GM20000 (cell line): Measurements from ENCODE around the gene QRFPR.

Experiments
- DNase-seq: peaks from one replicate; pipeline ENCODE4 v3.0.0; 2012; ENCODE audit warnings: low spot score
- TF ChIP-seq, protein P1 (sequence below): IDR thresholded peaks from 2 replicates; pipeline ENCODE4 v1.5.1; 2012; ENCODE audit warnings: mild to moderate bottlenecking, control low read depth; ENCODE audit errors: extremely low read depth, missing control alignments

QRFPR gene

DNA sequence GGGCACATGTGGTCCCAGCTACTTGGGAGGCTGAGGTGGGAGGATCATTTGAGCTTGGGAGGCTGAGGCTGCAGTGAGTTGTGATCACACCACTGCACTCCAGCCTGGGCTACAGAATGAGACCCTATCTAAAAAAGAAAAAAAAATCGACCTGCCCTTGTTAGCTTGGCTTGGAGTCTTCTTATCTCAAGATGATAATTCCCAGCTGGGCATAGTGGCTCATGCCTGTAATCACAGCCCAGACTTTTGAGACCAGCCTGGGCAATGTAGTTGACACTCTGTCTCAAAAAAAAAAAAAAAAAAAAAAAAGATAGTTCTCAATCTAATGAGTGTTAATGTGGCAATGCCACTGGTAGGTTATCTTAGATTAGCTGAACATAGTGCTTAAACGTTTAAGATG is 41.0 kb downstream of the QRFPR start:
- DNase-seq: no peak
- TF ChIP-seq, protein P1, sequence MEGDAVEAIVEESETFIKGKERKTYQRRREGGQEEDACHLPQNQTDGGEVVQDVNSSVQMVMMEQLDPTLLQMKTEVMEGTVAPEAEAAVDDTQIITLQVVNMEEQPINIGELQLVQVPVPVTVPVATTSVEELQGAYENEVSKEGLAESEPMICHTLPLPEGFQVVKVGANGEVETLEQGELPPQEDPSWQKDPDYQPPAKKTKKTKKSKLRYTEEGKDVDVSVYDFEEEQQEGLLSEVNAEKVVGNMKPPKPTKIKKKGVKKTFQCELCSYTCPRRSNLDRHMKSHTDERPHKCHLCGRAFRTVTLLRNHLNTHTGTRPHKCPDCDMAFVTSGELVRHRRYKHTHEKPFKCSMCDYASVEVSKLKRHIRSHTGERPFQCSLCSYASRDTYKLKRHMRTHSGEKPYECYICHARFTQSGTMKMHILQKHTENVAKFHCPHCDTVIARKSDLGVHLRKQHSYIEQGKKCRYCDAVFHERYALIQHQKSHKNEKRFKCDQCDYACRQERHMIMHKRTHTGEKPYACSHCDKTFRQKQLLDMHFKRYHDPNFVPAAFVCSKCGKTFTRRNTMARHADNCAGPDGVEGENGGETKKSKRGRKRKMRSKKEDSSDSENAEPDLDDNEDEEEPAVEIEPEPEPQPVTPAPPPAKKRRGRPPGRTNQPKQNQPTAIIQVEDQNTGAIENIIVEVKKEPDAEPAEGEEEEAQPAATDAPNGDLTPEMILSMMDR: no peak

DNA sequence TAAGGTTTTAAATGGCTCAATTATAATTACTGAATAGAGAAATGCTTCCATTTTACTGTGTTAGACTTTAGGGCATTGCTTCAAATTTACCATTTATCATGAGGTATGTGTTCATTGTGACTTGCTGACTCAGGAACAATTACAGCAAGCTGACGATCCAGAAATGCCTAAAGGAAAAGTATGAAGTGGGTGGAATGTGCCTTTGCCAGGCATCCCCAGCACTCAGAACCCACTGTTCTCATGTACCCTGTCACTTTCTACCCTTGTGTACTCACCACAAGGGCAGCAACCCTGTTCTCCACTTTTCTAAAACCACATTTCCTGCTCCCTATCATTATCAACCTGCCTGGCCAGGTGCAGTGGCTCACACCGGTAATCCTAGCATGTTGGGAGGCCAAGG is 41.5 kb downstream of the QRFPR start:
- DNase-seq: no peak
- TF ChIP-seq, protein P1: no peak

DNA sequence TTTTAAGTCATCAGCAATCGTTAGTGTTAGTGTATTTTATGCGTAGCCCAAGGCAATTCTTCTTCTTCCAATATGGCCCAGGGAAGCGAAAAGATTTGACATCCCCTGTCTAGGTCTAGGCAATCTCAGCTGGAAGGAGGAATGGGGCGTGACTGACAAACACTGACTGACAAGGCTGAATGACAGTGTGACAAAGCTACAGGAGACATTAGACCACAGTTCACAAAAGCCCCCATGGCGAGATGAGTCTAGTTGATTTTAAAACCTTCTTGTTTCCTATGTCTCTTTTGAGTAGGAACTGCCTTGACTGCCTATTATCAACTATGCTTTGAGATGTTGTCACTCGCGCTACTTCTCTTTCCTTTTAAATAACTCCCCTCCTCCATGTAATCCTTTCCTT is 42.3 kb downstream of the QRFPR start:
- TF ChIP-seq, protein P1: no peak
- no peak for DNase-seq

DNA sequence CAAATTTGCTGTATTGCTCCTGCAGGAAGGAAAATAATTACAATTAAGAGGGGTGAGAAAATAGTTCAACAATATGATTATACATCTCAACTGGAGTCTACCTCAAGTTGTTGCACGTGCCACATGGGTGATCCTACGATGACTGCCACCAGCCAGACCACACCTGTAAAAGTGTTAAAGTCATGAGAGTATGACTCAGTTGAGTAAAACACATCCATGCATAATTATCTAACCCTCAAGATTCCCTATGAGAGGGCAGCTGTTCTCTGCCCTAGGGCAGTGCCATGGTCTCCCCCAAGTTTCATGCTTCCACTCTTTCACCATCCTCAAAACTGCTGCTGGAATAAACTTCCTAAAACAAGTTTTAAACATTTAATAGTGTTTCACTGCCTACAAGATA is 44.1 kb downstream of the QRFPR start:
- DNase-seq: no peak
- TF ChIP-seq, protein P1: no peak

DNA sequence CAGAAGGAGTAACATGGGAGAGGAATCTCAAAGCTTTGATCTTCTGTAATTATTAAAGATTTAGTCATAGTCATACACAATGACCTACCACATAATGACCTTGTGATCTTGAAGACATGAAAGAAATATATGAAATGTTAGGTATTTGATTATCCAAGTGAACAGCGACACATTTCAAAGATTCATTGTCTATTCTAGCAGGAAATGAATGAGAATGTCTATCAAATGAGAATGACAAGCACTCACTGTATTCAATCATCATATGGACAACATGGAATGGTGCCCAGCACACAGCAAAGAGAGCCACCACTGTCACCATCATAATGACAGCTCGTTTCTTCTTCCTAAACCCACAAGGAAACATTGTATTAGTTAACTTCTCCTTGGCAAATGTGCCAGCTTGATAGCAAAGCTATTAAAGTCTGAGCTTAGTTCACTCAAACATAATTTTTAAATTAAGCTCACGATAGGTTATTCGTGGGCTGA is 50.6 kb downstream of the QRFPR start:
- TF ChIP-seq, protein P1: no peak
- no peak for DNase-seq

DNA sequence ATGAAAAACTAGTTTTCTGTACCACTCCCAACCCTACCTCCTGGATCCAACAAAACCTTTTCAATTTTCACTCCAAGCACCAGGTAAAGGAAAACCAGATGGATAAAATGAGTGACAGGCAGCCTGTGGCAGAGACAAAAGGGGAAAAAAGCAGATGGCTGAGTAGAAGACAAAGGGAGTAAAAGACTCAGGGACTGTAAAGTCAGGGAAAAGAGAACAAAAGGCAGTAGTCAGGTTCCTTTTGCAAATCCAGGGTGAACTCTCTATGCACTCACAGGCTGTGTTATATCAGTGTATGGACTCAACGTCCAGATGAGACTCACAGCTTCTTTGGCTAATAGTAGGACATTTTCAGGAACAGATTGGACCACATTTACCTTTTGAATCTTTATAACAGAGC is 54.2 kb downstream of the QRFPR start:
- TF ChIP-seq, protein P1: no peak
- DNase-seq: no peak

DNA sequence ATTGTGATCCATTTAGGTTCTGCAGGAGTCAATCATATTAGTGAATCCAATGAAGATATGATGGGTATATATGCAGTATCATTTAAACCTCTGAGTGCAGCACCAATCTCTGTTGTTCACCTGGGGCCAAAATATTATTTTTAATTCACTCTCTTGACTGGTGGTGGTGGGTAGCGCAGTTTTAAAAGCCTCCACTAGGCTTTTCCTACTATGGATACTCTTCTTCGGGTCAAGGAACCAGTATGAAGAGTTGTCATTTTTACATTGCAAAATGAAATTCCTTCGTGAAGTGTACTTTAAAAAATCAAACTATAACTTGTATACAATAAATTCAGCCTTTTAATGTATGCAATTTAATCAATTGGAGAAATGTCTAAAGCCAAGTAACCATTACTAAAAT is 56.5 kb downstream of the QRFPR start:
- no peak for DNase-seq
- TF ChIP-seq, protein P1: no peak
